Bronchial epithelial cell (primary cell): ENCODE results near the gene LYL1. TPM values are rescaled to one million over a fixed set of nuclear protein-coding genes. Genes with fewer than 3 reads are reported as not detected.

Experiments
- DNase-seq: peaks from one replicate; pipeline ENCODE4 v3.0.0-alpha.2; 2010; ENCODE audit warnings: low read depth
- FAIRE-seq: peaks from 2 replicates; lab custom pipeline; 2011; peaks lifted over from hg19 to GRCh38; lab: Jason Lieb, UNC
- H3K27me3 ChIP-seq: 2 replicates; pipeline ENCODE4 v1.5.1; 2011; ENCODE audit warnings: low read length; ENCODE audit not compliant: control insufficient read depth, insufficient read depth
- H3K36me3 ChIP-seq: 2 replicates; pipeline ENCODE4 v1.5.1; 2011; ENCODE audit warnings: low read length; ENCODE audit not compliant: control insufficient read depth, insufficient read depth
- H3K4me3 ChIP-seq: 2 replicates; pipeline ENCODE4 v1.5.1; 2011; ENCODE audit warnings: mild to moderate bottlenecking, low read depth, low read length, control low read depth
- total RNA-seq: library from RNA; depleted of rRNA; stranded (reverse); fragments of >200 nt; gene quantifications from 2 replicates; pipeline ENCODE4 v1.2.1, GENCODE V29; 2014
- TF ChIP-seq, protein P1 (sequence below): IDR thresholded peaks from 2 replicates; pipeline ENCODE4 v1.5.1; 2011; ENCODE audit warnings: mild to moderate bottlenecking, moderate library complexity, low read length, control low read depth, inconsistent platforms; ENCODE audit not compliant: insufficient read depth, severe bottlenecking

LYL1 gene
- total RNA-seq, 1 donor from 2014 or later: 1.3 TPM

DNA sequence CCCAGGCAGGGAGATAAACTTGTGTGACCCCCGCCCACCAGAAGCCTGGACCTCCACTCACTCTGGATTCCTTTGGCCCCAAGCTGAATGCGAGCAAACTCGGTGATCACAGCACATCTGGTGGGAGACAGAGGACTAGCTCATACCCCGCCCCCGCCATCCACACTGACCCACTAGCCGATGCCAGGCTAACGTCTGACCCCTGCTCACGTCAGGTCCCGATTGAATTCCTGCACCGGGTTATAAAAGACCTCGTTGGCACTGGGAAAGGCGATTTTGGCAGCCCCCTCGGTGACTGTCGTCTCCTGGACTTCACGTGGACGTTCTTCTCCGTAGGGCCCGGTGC lies 13.3 kb upstream of the LYL1 start:
- TF ChIP-seq, protein P1, sequence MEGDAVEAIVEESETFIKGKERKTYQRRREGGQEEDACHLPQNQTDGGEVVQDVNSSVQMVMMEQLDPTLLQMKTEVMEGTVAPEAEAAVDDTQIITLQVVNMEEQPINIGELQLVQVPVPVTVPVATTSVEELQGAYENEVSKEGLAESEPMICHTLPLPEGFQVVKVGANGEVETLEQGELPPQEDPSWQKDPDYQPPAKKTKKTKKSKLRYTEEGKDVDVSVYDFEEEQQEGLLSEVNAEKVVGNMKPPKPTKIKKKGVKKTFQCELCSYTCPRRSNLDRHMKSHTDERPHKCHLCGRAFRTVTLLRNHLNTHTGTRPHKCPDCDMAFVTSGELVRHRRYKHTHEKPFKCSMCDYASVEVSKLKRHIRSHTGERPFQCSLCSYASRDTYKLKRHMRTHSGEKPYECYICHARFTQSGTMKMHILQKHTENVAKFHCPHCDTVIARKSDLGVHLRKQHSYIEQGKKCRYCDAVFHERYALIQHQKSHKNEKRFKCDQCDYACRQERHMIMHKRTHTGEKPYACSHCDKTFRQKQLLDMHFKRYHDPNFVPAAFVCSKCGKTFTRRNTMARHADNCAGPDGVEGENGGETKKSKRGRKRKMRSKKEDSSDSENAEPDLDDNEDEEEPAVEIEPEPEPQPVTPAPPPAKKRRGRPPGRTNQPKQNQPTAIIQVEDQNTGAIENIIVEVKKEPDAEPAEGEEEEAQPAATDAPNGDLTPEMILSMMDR: no peak
- H3K4me3 ChIP-seq: peak overlapping the region; percentile 81
- FAIRE-seq (no peak), DNase-seq (no peak)
- peaks cover 7% of the 10 kb centered on the region for H3K36me3 ChIP-seq
- H3K27me3 ChIP-seq: no peaks in the 10 kb centered on the region

GRCh38 chr19:13112555-13112954 lies 9.9 kb upstream of the LYL1 start:
- H3K36me3 ChIP-seq: peaks cover 14% of the 10 kb centered on the region
- no peak overlapping the region for H3K4me3 ChIP-seq
- TF ChIP-seq, protein P1: no peak
- no peak for FAIRE-seq
- DNase-seq: no peak
- H3K27me3 ChIP-seq: no peaks in the 10 kb centered on the region

DNA sequence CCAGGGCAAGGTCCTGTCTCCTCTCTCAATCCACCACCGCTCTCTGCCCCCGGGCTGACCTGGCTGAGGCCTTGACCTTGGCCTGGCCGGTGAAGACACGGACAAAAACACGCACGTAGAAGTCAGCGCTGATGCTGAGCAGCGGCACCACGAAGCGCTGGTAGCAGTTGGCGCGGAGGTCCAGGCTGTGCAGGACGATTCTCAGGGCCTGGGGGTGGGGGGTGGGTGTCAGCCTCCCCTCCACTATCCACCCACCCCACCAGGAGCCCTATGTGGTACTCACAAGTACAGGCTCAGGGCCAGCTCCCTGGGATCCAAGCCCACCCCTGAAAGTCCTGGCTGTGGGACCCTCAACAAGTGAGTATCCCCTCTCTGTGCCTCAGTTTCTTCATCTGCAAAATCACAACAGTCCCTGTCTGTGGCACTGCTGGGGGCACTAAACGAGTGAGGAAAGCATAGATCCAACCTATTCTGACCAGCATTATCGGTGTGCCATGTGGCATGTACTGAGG lies 7.5 kb upstream of the LYL1 start:
- DNase-seq (no peak), FAIRE-seq (no peak)
- TF ChIP-seq, protein P1: no peak
- H3K4me3 ChIP-seq: no peak overlapping the region
- no peaks in the 10 kb centered on the region for H3K27me3 ChIP-seq
- peaks cover 17% of the 10 kb centered on the region for H3K36me3 ChIP-seq

- Histone ChIP-seq H3K4me3 (no peak overlapping the region), H3K27me3 (no peaks in the 10 kb centered on the region), H3K36me3 (peaks cover 18% of the 10 kb centered on the region)
- DNase-seq (no peak), FAIRE-seq (no peak)
- TF ChIP-seq, protein P1: no peak
Observed at GRCh38 chr19:13109361-13110098, 6.9 kb upstream of the LYL1 start.

DNA sequence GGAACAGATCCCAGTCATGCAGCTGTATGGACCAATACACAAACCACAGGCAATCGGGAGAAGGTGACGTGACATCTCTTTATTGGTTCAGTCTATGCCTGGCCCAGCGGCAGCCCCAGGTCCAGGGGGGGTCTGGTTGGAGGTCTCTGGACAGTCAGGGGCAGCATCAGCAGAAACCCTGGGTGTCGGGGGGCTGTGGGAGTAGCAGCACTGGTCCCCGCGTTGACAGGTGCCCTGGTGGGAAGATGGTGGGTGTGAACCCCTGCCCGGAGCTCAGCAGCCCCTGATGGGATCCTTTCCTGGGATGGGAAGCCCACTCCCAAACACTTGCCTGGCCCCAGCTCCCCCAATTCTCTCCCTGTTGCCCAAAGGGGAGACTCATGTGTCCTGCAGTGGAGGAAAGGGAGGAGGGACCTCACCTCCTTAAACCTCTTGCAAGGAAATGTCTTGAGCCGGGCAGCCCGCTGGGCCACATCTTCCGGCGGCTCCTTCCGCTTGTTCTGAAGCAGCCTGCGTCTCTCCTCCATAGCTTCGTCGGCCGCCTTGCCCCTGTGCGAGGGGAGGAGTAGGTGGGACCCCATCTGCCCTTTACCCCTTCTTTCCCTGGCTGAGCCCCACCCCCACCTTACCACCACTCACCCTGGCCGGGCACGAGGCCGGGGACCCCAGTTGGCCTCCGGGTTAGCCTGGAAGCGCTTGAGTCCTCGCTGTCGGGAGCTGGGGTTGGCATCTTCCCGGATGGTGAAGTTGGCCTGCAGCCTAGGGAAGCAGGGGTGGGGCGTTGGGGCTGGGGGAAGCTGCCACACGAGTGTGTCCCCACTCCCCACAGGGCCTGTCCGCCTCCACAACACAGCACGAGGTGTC lies 2.4 kb upstream of the LYL1 start:
- FAIRE-seq: no peak
- no peak for DNase-seq
- Histone ChIP-seq H3K27me3 (no peaks in the 10 kb centered on the region), H3K4me3 (no peak overlapping the region), H3K36me3 (peaks cover 14% of the 10 kb centered on the region)
- TF ChIP-seq, protein P1: no peak
